Loucy (cell line): ENCODE data around the gene USP25.
"Not testable (repeated sequence)": the region's sequence is repeated elsewhere in the genome, so short reads cannot be mapped to it uniquely, and the experiment has no call there.

ENCODE experiments used
- H2AFZ ChIP-seq: fragments of 200-600 bp; sonication (generic); 2 replicates; pipeline ENCODE4 v1.6.0; 2016; ENCODE audit warnings: antibody characterized with exemption, mild to moderate bottlenecking, low read length, moderate library complexity
- H3F3A ChIP-seq: fragments of 200-600 bp; 2 replicates; pipeline ENCODE4 v1.6.0; 2016; ENCODE audit warnings: antibody characterized with exemption, low read depth, mild to moderate bottlenecking
- H3K27me3 ChIP-seq: fragments of 200-600 bp; sonication (generic); 2 replicates; pipeline ENCODE4 v1.6.1; 2014; ENCODE audit warnings: low read length, mild to moderate bottlenecking; ENCODE audit not compliant: insufficient read depth, poor library complexity, severe bottlenecking
- H3K36me3 ChIP-seq: fragments of 200-600 bp; sonication (generic); 2 replicates; pipeline ENCODE4 v1.6.1; 2016; ENCODE audit warnings: low read length; ENCODE audit not compliant: insufficient read depth
- H3K4me1 ChIP-seq: fragments of 200-600 bp; sonication (generic); 2 replicates; pipeline ENCODE4 v1.5.1; 2014; ENCODE audit warnings: low read length, mild to moderate bottlenecking; ENCODE audit not compliant: insufficient read depth, poor library complexity, severe bottlenecking
- H3K4me2 ChIP-seq: fragments of 200-600 bp; sonication (generic); 2 replicates; pipeline ENCODE4 v1.6.0; 2014; ENCODE audit warnings: antibody characterized with exemption, low read length, low read depth, mild to moderate bottlenecking; ENCODE audit not compliant: poor library complexity, severe bottlenecking
- H3K4me3 ChIP-seq: fragments of 200-600 bp; sonication (generic); 2 replicates; pipeline ENCODE4 v1.5.1; 2014; ENCODE audit warnings: low read length, mild to moderate bottlenecking, mixed read lengths; ENCODE audit not compliant: poor library complexity, severe bottlenecking
- H3K79me2 ChIP-seq: fragments of 200-600 bp; sonication (generic); 2 replicates; pipeline ENCODE4 v1.6.1; 2014; ENCODE audit warnings: low read length; ENCODE audit not compliant: insufficient read depth
- H3K9ac ChIP-seq: fragments of 200-600 bp; sonication (generic); 2 replicates; pipeline ENCODE4 v1.6.0; 2014; ENCODE audit warnings: mild to moderate bottlenecking, low read depth, low read length, moderate library complexity; ENCODE audit not compliant: poor library complexity, severe bottlenecking
- H3K9me2 ChIP-seq: fragments of 200-600 bp; sonication (generic); replicated peaks from 2 replicates; pipeline ENCODE4 v1.6.1; 2016; ENCODE audit warnings: low read depth, low read length, mixed read lengths
- H3K9me3 ChIP-seq: fragments of 200-600 bp; sonication (generic); 2 replicates; pipeline ENCODE4 v1.6.1; 2014; ENCODE audit warnings: mild to moderate bottlenecking, antibody characterized with exemption, low read length, low read depth; ENCODE audit not compliant: insufficient read depth
- H4K20me1 ChIP-seq: fragments of 200-600 bp; sonication (generic); 2 replicates; pipeline ENCODE4 v1.6.0; 2014; ENCODE audit warnings: antibody characterized with exemption, low read length, mild to moderate bottlenecking; ENCODE audit not compliant: insufficient read depth, poor library complexity, severe bottlenecking
- EZH2phosphoT487 ChIP-seq: fragments of 200-600 bp; IDR thresholded peaks from 2 replicates; pipeline ENCODE4 v1.6.1; 2018; ENCODE audit warnings: antibody characterized with exemption, mild to moderate bottlenecking, moderate library complexity, borderline replicate concordance
- TF ChIP-seq, protein P1 (sequence below): fragments of 200-600 bp; sonication (generic); conservative IDR thresholded peaks from 2 replicates; pipeline ENCODE4 v1.5.1; 2014; ENCODE audit warnings: mild to moderate bottlenecking, antibody characterized with exemption, low read length

USP25 gene

DNA sequence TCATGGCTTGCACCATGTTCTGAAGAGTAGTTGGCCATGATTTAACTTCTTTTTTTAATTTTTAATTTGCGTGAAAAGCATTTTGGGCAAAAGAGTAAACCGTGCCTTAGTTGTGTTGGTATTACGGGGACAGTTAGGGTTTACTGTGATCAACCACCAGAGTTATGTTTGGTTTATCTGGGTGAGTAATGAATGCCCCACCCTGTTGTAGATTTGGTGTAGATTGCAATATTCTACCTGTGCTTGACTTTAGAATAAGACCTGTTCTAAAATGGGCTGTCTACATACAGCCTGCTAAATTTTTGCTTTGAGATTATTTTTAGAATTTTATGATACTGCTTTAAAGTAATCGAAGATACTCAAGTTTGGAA, 1.4 kb downstream of the USP25 start:
- Histone ChIP-seq H2AFZ (no peak overlapping the region), H3K79me2 (peaks cover 53% of the 10 kb centered on the region), H3K4me1 (peaks cover 44% of the 10 kb centered on the region), H4K20me1 (peaks cover 45% of the 10 kb centered on the region), H3F3A (0 out of 2 replicates have a peak, but pooled peaks cover 4% of the 10 kb centered on the region), H3K9me3 (no peaks in the 10 kb centered on the region), H3K9ac (peak overlapping the region; percentile 77), H3K4me3 (peak overlapping the region; percentile 92), H3K9me2 (no peaks in the 10 kb centered on the region), H3K4me2 (peak overlapping the region; percentile 95), H3K27me3 (no peaks in the 10 kb centered on the region), H3K36me3 (no peaks in the 10 kb centered on the region)
- no peak for TF ChIP-seq EZH2phosphoT487
- TF ChIP-seq, protein P1, sequence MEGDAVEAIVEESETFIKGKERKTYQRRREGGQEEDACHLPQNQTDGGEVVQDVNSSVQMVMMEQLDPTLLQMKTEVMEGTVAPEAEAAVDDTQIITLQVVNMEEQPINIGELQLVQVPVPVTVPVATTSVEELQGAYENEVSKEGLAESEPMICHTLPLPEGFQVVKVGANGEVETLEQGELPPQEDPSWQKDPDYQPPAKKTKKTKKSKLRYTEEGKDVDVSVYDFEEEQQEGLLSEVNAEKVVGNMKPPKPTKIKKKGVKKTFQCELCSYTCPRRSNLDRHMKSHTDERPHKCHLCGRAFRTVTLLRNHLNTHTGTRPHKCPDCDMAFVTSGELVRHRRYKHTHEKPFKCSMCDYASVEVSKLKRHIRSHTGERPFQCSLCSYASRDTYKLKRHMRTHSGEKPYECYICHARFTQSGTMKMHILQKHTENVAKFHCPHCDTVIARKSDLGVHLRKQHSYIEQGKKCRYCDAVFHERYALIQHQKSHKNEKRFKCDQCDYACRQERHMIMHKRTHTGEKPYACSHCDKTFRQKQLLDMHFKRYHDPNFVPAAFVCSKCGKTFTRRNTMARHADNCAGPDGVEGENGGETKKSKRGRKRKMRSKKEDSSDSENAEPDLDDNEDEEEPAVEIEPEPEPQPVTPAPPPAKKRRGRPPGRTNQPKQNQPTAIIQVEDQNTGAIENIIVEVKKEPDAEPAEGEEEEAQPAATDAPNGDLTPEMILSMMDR, result no peak

DNA sequence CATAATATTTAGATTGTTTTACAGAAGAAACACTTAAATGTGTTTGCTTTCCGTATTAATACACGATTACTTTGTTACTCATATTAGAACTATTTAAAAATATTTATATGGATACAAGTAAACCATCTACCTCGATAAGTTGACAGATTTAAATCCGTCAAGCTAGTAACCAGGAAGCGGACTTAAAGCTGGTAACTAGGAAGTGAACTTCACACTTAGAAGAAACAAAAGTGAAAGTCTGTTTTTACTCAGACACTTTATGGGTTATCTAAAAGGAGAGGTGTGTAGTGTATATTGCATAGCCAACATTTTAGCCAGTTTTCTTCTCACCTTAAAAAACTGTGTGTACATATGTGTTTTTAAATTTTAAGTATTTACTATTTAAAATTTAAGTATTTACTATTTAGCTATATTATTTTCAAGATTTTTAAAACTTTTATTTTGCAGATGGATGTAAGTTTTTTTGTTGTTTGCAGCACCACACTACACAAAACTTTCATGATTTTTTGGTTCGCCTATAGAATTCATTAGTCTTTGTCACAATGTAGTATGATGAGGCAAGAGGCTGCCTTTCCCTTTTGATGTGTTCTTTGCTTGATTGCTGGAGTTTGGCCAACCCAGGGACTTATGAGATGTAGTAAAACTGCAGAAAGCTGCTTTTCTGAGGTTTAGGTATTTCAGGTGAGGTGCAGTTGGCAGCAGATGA, 2.7 kb downstream of the USP25 start:
- H3K9ac ChIP-seq, result peak overlapping the region; percentile 62
- H3K4me3 ChIP-seq, result peak overlapping the region; percentile 92
- peak overlapping the region; percentile 67; the same call in 1 of the 2 replicates for H2AFZ ChIP-seq
- H3K9me3 ChIP-seq, result no peaks in the 10 kb centered on the region
- H3K27me3 ChIP-seq, result no peaks in the 10 kb centered on the region
- H3K36me3 ChIP-seq, result no peaks in the 10 kb centered on the region
- H3F3A ChIP-seq, result 0 out of 2 replicates have a peak, but pooled peaks cover 4% of the 10 kb centered on the region
- H3K4me2 ChIP-seq, result peak overlapping the region; percentile 95
- peaks cover 46% of the 10 kb centered on the region for H3K4me1 ChIP-seq
- TF ChIP-seq EZH2phosphoT487, result no peak
- H3K79me2 ChIP-seq, result peaks cover 63% of the 10 kb centered on the region
- peaks cover 45% of the 10 kb centered on the region for H4K20me1 ChIP-seq
- no peaks in the 10 kb centered on the region for H3K9me2 ChIP-seq

DNA sequence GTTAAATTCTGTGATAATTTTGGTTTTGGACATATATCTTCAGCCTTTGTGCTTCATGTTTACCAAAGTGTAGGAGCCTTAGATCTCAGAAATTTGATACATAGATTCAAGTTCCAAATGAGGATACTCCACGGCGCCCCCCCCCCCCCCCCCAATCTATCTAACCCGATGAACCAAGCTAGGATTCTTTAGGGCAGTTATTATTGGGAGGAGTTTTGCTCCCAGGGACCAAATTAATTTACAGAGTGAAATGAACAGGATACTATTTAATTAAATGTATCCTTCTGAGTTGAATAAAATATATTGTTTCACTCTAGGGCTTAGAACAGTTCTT, 3.2 kb downstream of the USP25 start:
- Histone ChIP-seq H3K4me3 (peak overlapping the region; percentile 92), H3K9me3 (no peaks in the 10 kb centered on the region), H3K79me2 (peaks cover 68% of the 10 kb centered on the region), H2AFZ (peak overlapping the region; percentile 67; the same call in 1 of the 2 replicates), H4K20me1 (peaks cover 46% of the 10 kb centered on the region), H3F3A (0 out of 2 replicates have a peak, but pooled peaks cover 4% of the 10 kb centered on the region), H3K9ac (peak overlapping the region; percentile 62), H3K4me2 (peak overlapping the region; percentile 95), H3K36me3 (no peaks in the 10 kb centered on the region), H3K4me1 (peaks cover 49% of the 10 kb centered on the region), H3K27me3 (no peaks in the 10 kb centered on the region), H3K9me2 (no peaks in the 10 kb centered on the region)
- TF ChIP-seq, protein P1, result no peak
- TF ChIP-seq EZH2phosphoT487, result no peak

DNA sequence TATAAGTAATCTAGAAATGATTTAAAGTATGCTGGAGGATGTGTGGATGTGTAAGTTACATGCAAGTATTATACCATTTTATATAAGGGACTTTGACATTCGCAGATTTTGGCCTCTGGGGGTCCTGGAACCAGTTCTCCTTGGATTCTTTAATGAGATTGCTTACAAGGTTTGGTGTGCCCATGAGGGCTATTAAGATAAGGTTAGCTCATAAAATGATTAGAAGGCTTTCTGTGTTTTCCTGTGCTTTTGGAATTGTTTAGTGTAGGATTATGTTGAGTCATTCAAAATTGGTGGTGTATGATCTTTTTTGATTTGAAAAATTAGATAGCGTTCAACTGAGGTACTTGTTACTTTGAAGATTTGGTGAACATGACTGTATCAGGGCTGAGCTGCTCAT, 5.6 kb downstream of the USP25 start:
- H2AFZ ChIP-seq, result no peak overlapping the region
- H3K9me3 ChIP-seq, result no peaks in the 10 kb centered on the region
- no peaks in the 10 kb centered on the region for H3K9me2 ChIP-seq
- H4K20me1 ChIP-seq, result peaks cover 53% of the 10 kb centered on the region
- H3F3A ChIP-seq, result 0 out of 2 replicates have a peak, but pooled peaks cover 4% of the 10 kb centered on the region
- no peak for TF ChIP-seq EZH2phosphoT487
- TF ChIP-seq, protein P1, result peak; percentile 40
- peak overlapping the region; percentile 95 for H3K4me2 ChIP-seq
- peak overlapping the region; percentile 92 for H3K4me3 ChIP-seq
- peaks cover 59% of the 10 kb centered on the region for H3K4me1 ChIP-seq
- no peak overlapping the region for H3K9ac ChIP-seq
- H3K79me2 ChIP-seq, result peaks cover 92% of the 10 kb centered on the region
- H3K36me3 ChIP-seq, result no peaks in the 10 kb centered on the region
- no peaks in the 10 kb centered on the region for H3K27me3 ChIP-seq

DNA sequence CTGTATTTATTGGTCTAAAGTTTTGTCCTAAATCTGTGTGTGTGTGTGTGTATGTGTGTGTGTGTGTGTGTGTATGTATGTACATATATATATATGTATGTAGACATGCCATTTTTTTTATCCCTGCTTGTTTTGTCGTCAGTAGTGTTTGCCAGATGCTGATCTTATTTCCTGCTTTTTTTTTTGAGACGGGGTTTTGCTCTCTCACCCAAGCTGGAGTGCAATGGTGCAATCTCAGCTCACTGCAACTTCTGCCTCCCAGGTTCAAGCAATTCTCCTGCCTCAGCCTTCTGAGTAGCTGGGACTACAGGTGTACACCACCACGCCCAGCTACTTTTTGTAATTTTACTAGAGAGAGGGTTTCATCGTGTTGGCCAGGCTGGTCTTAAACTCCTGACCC, 6.1 kb downstream of the USP25 start:
- Histone ChIP-seq H3K79me2 (peaks cover 92% of the 10 kb centered on the region), H3K4me3 (peak overlapping the region; percentile 92), H4K20me1 (peaks cover 48% of the 10 kb centered on the region), H3K4me2 (peak overlapping the region; percentile 95), H3K4me1 (peaks cover 58% of the 10 kb centered on the region)
- H3F3A ChIP-seq, H3K9ac ChIP-seq, H3K36me3 ChIP-seq, H3K27me3 ChIP-seq, H2AFZ ChIP-seq, H3K9me3 ChIP-seq, H3K9me2 ChIP-seq: not testable (repeated sequence)
